Activated CD8-positive, alpha-beta memory T cell treated with anti-CD3 and anti-CD28 coated beads, Interleukin-2, amount 50 U/mL, for 4 hours (primary cell): ENCODE data around the gene PPP1R12C.

Source experiments
- DNase-seq: peaks from one replicate; pipeline ENCODE4 v3.0.0-alpha.2; 2020

Gene PPP1R12C

GRCh38 chr19:55041627-55042343 is 75.7 kb downstream of the PPP1R12C start:
- DNase-seq: no peak

GRCh38 chr19:55041244-55041626 is 76.2 kb downstream of the PPP1R12C start:
- DNase-seq: no peak
